Neuronal stem cell (in vitro differentiated cells): ENCODE data around the gene HVCN1.

Experiments used
- DNase-seq: peaks from one replicate; pipeline ENCODE4 v3.0.0-alpha.2; 2013; ENCODE audit warnings: low spot score
- H2AFZ ChIP-seq: one replicate; pipeline ENCODE4 v1.6.1; 2013; ENCODE audit warnings: mild to moderate bottlenecking, low read length, inconsistent platforms
- H2AK5ac ChIP-seq: 2 replicates; pipeline ENCODE4 v1.6.1; 2013; ENCODE audit warnings: low read depth, mild to moderate bottlenecking, inconsistent platforms, low read length, moderate library complexity, mixed read lengths
- H2BK120ac ChIP-seq: 2 replicates; pipeline ENCODE4 v1.6.1; 2013; ENCODE audit warnings: low read depth, mild to moderate bottlenecking, inconsistent platforms, low read length, moderate library complexity, mixed read lengths
- H2BK12ac ChIP-seq: one replicate; pipeline ENCODE4 v1.6.1; 2013; ENCODE audit warnings: low read length, inconsistent platforms
- H2BK15ac ChIP-seq: 2 replicates; pipeline ENCODE4 v1.6.1; 2013; ENCODE audit warnings: mild to moderate bottlenecking, low read length, inconsistent platforms, mixed read lengths
- H2BK5ac ChIP-seq: one replicate; pipeline ENCODE4 v1.6.1; 2013; ENCODE audit warnings: inconsistent platforms, mild to moderate bottlenecking, low read length, moderate library complexity
- H3K14ac ChIP-seq: one replicate; pipeline ENCODE4 v1.6.1; 2013; ENCODE audit warnings: low read length, inconsistent platforms
- H3K18ac ChIP-seq: 2 replicates; pipeline ENCODE4 v1.6.1; 2013; ENCODE audit warnings: low read length, inconsistent platforms
- H3K23ac ChIP-seq: 2 replicates; pipeline ENCODE4 v1.6.1; 2013; ENCODE audit warnings: low read depth, mild to moderate bottlenecking, mixed read lengths, low read length, inconsistent platforms; ENCODE audit not compliant: poor library complexity
- H3K27ac ChIP-seq: replicated peaks from 3 replicates; pipeline ENCODE4 v1.5.1; 2013; ENCODE audit warnings: low read length, inconsistent platforms
- H3K27me3 ChIP-seq, 3 experiments: 2 replicates each; pipeline ENCODE4 v1.6.1; 2013; ENCODE audit warnings: low read length in 3 of 3, mild to moderate bottlenecking in 2 of 3, inconsistent platforms in 1 of 3, low read depth in 1 of 3, mixed read lengths in 1 of 3, moderate library complexity in 1 of 3; ENCODE audit not compliant: control insufficient read depth in 3 of 3, insufficient read depth in 3 of 3
- H3K36me3 ChIP-seq, 2 donors: replicated peaks in 1 of 2; 2 replicates each; pipeline ENCODE4 v1.6.1; 2013; ENCODE audit warnings: low read length in 2 of 2; ENCODE audit not compliant: control insufficient read depth in 2 of 2, insufficient read depth in 2 of 2
- H3K4ac ChIP-seq: 2 replicates; pipeline ENCODE4 v1.6.1; 2013; ENCODE audit warnings: inconsistent platforms, mild to moderate bottlenecking, low read length, moderate library complexity
- H3K4me1 ChIP-seq, 2 donors: 1 replicate in 1 of 2; 2 replicates in 1 of 2; pipeline ENCODE4 v1.6.1; 2013; ENCODE audit warnings: low read length in 2 of 2, low read depth in 1 of 2; ENCODE audit not compliant: control insufficient read depth in 2 of 2, insufficient read depth in 1 of 2
- H3K4me2 ChIP-seq: one replicate; pipeline ENCODE4 v1.6.1; 2013; ENCODE audit warnings: mild to moderate bottlenecking, low read length, inconsistent platforms; ENCODE audit not compliant: insufficient read depth, poor library complexity, severe bottlenecking
- H3K4me3 ChIP-seq, 2 donors: 2 replicates each; pipeline ENCODE4 v1.5.1; 2013; ENCODE audit warnings: low read length in 2 of 2, mild to moderate bottlenecking in 2 of 2, inconsistent platforms in 1 of 2, moderate library complexity in 1 of 2
- H3K79me1 ChIP-seq: one replicate; pipeline ENCODE4 v1.6.1; 2013; ENCODE audit warnings: low read depth, mild to moderate bottlenecking, inconsistent platforms, low read length, moderate library complexity
- H3K9ac ChIP-seq: one replicate; pipeline ENCODE4 v1.6.1; 2013; ENCODE audit warnings: mild to moderate bottlenecking, low read depth, low read length, inconsistent platforms; ENCODE audit not compliant: poor library complexity
- H3K9me3 ChIP-seq, 2 donors: replicated peaks in 1 of 2; 2 replicates each; pipeline versions ENCODE3 to v1.6.1; 2013; ENCODE audit warnings: low read length in 2 of 2, mild to moderate bottlenecking in 2 of 2, inconsistent platforms in 1 of 2, low read depth in 1 of 2, mixed read lengths in 1 of 2, moderate library complexity in 1 of 2; ENCODE audit not compliant: control insufficient read depth in 2 of 2, insufficient read depth in 1 of 2
- H4K8ac ChIP-seq: one replicate; pipeline ENCODE4 v1.6.1; 2013; ENCODE audit warnings: low read depth, mild to moderate bottlenecking, inconsistent platforms, low read length, moderate library complexity
- H4K91ac ChIP-seq: one replicate; pipeline ENCODE4 v1.6.1; 2013; ENCODE audit warnings: low read length, low read depth, mild to moderate bottlenecking, inconsistent platforms; ENCODE audit not compliant: poor library complexity
- WGBS, 2 donors: extraction: QIAGEN DNeasy Blood & Tissue Kit; methylation state at CpG; one replicate each; pipeline ENCODE4 v1.1.7; 2013; ENCODE audit warnings: missing lambda C conversion rate in 2 of 2, mixed read lengths in 1 of 2; ENCODE audit not compliant: insufficient read length in 2 of 2, insufficient replicate concordance in 1 of 2; ENCODE audit errors: extremely low coverage in 2 of 2; 5-methylcytosine and 5-hydroxymethylcytosine counted together

HVCN1 gene

GRCh38 chr12:110696283-110696682 is 7.4 kb upstream of the HVCN1 start:
- H2AFZ ChIP-seq = no peak overlapping the region
- H3K4me3 ChIP-seq = no peak overlapping the region
- H3K36me3 ChIP-seq = no peaks in the 10 kb centered on the region
- H3K79me1 ChIP-seq = no peaks in the 10 kb centered on the region
- no peak for DNase-seq
- no peak overlapping the region for H3K23ac ChIP-seq
- WGBS, 2 donors = no CpG with 5 or more reads among the region's 3 CpGs
- H2BK15ac ChIP-seq = no peak overlapping the region
- H3K9ac ChIP-seq = no peak overlapping the region
- H2BK5ac ChIP-seq = no peak overlapping the region
- H3K4ac ChIP-seq = no peak overlapping the region
- peaks cover 0 to 13% (median 0%) of the 10 kb centered on the region in 3 experiments for H3K27me3 ChIP-seq
- H3K4me1 ChIP-seq = no peaks in the 10 kb centered on the region
- no peak overlapping the region for H3K27ac ChIP-seq
- H2BK12ac ChIP-seq = no peak overlapping the region
- H4K91ac ChIP-seq = no peak overlapping the region
- no peak overlapping the region for H2AK5ac ChIP-seq
- no peak overlapping the region for H3K4me2 ChIP-seq
- no peak overlapping the region for H4K8ac ChIP-seq
- H3K14ac ChIP-seq = no peak overlapping the region
- H3K18ac ChIP-seq = no peak overlapping the region
- H2BK120ac ChIP-seq = no peak overlapping the region
- no peaks in the 10 kb centered on the region for H3K9me3 ChIP-seq

- Histone ChIP-seq H3K27me3 (peaks cover 0 to 24% (median 0%) of the 10 kb centered on the region in 3 experiments), H2AK5ac (no peak overlapping the region), H4K91ac (no peak overlapping the region), H3K4me2 (no peak overlapping the region), H3K9ac (no peak overlapping the region), H2BK15ac (no peak overlapping the region), H3K36me3 (no peaks in the 10 kb centered on the region), H3K18ac (no peak overlapping the region), H3K4me3 (no peak overlapping the region), H3K4me1 (peaks cover 0 to 7% of the 10 kb centered on the region in 2 donors), H3K4ac (no peak overlapping the region), H3K14ac (no peak overlapping the region), H3K79me1 (no peaks in the 10 kb centered on the region), H3K27ac (no peak overlapping the region), H2BK120ac (no peak overlapping the region), H3K9me3 (no peaks in the 10 kb centered on the region), H2BK12ac (no peak overlapping the region), H4K8ac (no peak overlapping the region), H2AFZ (no peak overlapping the region), H2BK5ac (no peak overlapping the region), H3K23ac (no peak overlapping the region)
- WGBS, 2 donors = no CpG with 5 or more reads among the region's 12 CpGs
- no peak for DNase-seq
These were observed 5.5 kb upstream of the HVCN1 start for GRCh38 chr12:110694330-110694901.

- no peak overlapping the region for H3K9ac ChIP-seq
- H3K4me1 ChIP-seq = peaks cover 0 to 9% of the 10 kb centered on the region in 2 donors
- no peak overlapping the region for H3K18ac ChIP-seq
- no peak for DNase-seq
- no peak overlapping the region for H4K8ac ChIP-seq
- H2BK5ac ChIP-seq = no peak overlapping the region
- H2AK5ac ChIP-seq = no peak overlapping the region
- no peak overlapping the region for H2AFZ ChIP-seq
- H3K9me3 ChIP-seq = no peaks in the 10 kb centered on the region
- no peak overlapping the region for H2BK15ac ChIP-seq
- H3K27me3 ChIP-seq = peaks cover 0 to 28% (median under 1%) of the 10 kb centered on the region in 3 experiments
- no peak overlapping the region for H3K14ac ChIP-seq
- no peak overlapping the region for H3K4me3 ChIP-seq
- no peak overlapping the region for H3K27ac ChIP-seq
- H4K91ac ChIP-seq = no peak overlapping the region
- H3K79me1 ChIP-seq = no peaks in the 10 kb centered on the region
- H3K36me3 ChIP-seq = no peaks in the 10 kb centered on the region
- no peak overlapping the region for H3K23ac ChIP-seq
- H3K4me2 ChIP-seq = no peak overlapping the region
- H2BK12ac ChIP-seq = no peak overlapping the region
- no peak overlapping the region for H3K4ac ChIP-seq
- no peak overlapping the region for H2BK120ac ChIP-seq
- no CpG with 5 or more reads among the region's 7 CpGs for WGBS, 2 donors
These were observed 4.8 kb upstream of the HVCN1 start for GRCh38 chr12:110693731-110694130.

GRCh38 chr12:110690127-110690430 is 1.2 kb upstream of the HVCN1 start:
- Histone ChIP-seq H3K27ac (no peak overlapping the region), H3K36me3 (no peaks in the 10 kb centered on the region), H3K9ac (no peak overlapping the region), H3K4me2 (no peak overlapping the region), H3K4ac (no peak overlapping the region), H3K18ac (peak overlapping the region; percentile 99), H3K23ac (no peak overlapping the region), H4K91ac (no peak overlapping the region), H2BK120ac (peak overlapping the region; percentile 35), H2AFZ (peak overlapping the region; percentile 89), H3K4me3 (no peak overlapping the region), H3K27me3 (peaks cover 0 to 57% (median 10%) of the 10 kb centered on the region in 3 experiments), H2BK15ac (peak overlapping the region; percentile 57), H2BK5ac (no peak overlapping the region), H2AK5ac (no peak overlapping the region), H4K8ac (no peak overlapping the region), H3K4me1 (peaks cover 0 to 13% of the 10 kb centered on the region in 2 donors), H2BK12ac (no peak overlapping the region), H3K79me1 (no peaks in the 10 kb centered on the region), H3K14ac (no peak overlapping the region), H3K9me3 (peaks cover 0 to under 1% of the 10 kb centered on the region in 2 donors)
- no peak for DNase-seq
- no CpG with 5 or more reads among the region's 4 CpGs for WGBS, 2 donors
